AG20443 (cell line): ENCODE data around the gene NUP62.
"Not testable (repeated sequence)": the region's sequence is repeated elsewhere in the genome, so short reads cannot be mapped to it uniquely, and the experiment has no call there.

Experiments used
- DNase-seq: peaks from one replicate; pipeline ENCODE4 v3.0.0; 2012; ENCODE audit warnings: low spot score, mixed read lengths

The NUP62 gene

DNA sequence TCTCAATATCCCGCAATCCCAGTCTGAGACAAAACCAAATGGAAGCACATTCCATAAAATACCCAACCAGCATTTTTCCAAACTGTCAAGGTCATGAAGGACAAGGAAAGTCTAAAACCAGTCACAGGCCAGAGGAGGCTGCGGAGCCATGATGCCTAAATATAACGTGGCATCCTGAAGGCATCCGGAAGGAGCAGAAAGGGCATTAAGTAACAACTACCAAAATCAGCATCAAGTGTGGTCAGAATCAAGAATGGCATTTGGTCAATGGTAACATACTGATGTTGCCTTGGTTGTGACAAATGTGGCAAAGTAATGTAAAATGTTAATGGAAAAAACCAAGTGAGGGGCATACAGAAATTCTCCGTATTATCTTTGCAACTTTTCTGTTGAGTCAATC lies 3.8 kb downstream of the NUP62 start:
- no peak for DNase-seq

DNA sequence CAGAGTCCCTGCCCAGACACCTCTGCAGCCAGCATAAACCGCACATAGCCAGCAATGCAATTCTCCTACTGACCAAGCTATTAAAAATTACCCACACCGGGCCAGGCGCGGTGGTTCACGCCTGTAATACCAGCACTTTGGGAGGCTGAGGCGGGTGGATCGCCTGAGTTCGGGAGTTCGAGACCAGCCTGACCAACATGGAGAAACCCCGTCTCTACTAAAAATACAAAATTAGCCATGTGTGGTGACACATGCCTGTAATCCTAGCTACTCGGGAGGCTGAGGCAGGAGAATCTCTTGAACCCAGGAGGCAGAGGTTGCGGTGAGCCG lies 4.5 kb downstream of the NUP62 start:
- DNase-seq = not testable (repeated sequence)

GRCh38 chr19:49924004-49924880 lies 5.1 kb downstream of the NUP62 start:
- DNase-seq = no peak

- DNase-seq = no peak
Observed at GRCh38 chr19:49923055-49924003, 6.0 kb downstream of the NUP62 start.

GRCh38 chr19:49921871-49922795 lies 7.2 kb downstream of the NUP62 start:
- DNase-seq = peak; percentile 80

DNA sequence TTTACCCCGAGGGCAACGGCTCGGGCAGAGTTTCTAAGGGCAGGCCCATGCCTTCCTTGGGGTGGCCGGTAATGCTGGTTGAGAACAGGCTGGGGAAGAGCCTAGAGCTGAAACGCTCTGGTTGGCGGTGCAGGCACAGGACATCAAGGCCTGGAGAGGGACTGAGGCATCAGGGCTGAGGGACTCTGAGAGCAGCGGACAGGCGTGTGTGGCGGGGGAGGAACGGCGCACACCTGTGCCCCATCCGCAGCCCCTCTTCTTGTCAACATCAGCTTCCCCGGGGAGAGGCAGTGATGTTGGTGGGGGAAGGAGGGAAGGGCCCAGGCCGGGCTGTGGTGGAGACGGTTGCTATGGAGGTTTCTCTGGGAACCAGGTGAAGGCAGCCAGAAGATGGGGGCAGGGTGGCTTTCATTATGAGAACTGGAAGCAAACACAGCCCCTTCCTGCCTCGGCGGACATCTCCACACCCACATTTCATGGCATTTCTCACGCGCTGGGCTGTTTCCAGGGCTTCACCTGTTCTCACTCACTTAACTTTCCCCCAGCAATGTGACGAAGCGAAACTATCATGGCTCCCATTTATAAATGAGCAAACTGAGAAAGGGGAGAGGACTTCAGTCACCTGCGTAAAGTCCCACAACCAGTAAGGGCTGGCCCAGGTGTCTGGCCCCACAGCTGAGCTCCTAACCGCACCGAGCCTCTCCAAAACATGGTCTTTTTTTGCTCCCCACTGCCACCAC lies 8.5 kb downstream of the NUP62 start:
- no peak for DNase-seq

DNA sequence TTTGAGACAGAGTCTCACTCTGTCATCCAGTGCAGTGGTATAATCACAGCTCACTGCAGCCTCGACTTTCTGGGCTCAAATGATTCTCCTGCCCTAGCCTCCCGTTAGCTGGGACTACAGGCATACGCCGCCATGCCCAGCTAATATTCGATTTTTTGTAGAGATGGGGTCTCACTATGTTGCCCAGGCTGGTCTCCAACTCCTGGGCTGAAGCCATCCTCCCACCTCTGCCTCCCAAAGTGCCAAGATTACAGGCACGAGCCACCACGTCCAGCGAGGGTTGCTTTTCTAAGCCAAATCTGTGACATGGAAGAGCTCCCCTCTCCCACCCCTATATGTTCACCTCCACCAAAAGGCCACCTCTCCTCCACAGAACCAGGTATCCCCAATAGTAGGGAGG lies 11.2 kb downstream of the NUP62 start:
- DNase-seq = no peak

DNA sequence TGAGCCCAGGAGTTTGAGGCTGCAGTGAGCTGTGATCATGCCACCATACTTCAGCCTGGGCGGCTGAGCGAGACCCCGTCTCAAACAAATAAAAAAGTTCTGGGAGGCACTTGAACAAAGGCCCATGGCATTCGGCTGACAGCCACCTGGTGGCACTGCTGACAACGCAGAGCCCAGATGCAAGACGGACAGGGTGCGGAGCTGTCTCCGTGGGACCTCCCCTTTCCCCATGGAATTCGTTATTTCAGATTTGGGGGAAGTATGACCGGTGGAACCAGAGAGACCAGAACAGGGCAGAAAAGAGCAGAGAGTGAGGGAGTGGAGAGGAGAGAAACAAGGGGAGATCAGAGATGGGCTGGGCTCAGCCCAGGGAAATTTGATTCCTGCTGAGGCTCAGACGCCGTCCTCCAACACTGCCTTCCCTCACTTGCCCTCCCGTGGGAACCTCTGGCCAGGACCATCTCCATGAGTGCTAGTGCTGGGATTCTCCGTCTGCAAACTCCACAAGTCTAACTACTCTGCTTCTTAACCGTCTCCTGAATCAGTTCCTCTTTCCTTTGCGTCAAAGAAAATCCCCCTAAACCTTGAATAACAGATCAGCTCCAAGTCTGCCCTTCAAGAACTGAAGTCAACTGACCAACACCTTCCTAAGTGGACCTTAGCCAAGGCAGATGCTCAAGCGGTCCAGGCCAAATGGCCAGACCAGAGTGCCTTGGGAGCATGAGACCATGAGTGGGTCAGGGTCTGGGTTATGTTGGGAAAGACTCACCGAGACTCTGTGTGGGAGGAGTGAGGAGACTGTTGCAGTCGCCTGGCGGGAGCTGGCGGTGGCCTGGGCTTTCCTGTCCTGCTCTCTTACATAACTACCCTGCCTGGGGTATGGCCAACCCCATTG lies 12.2 kb downstream of the NUP62 start:
- no peak for DNase-seq

- DNase-seq = no peak
Observed at GRCh38 chr19:49915271-49915670, 14.0 kb downstream of the NUP62 start.

DNA sequence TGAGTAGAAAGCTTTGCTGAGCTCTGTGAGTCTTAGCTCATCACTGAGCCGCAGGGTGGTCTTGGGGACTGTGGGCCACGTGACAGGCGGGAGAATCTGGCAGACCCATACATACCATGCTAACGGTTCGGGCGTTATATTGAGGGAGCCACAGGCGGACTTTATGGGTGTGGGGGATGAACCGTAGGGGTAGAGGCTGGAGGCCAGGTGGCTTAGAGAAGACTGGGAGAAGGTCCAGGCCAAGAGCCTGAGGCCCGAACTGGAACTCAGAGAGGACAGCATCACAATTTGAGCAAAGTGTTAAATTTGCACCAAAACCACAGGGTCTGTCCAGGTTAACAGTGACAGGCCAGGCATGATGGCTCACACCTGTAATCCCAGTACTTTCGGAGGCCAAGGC lies 15.6 kb downstream of the NUP62 start:
- DNase-seq = no peak

DNA sequence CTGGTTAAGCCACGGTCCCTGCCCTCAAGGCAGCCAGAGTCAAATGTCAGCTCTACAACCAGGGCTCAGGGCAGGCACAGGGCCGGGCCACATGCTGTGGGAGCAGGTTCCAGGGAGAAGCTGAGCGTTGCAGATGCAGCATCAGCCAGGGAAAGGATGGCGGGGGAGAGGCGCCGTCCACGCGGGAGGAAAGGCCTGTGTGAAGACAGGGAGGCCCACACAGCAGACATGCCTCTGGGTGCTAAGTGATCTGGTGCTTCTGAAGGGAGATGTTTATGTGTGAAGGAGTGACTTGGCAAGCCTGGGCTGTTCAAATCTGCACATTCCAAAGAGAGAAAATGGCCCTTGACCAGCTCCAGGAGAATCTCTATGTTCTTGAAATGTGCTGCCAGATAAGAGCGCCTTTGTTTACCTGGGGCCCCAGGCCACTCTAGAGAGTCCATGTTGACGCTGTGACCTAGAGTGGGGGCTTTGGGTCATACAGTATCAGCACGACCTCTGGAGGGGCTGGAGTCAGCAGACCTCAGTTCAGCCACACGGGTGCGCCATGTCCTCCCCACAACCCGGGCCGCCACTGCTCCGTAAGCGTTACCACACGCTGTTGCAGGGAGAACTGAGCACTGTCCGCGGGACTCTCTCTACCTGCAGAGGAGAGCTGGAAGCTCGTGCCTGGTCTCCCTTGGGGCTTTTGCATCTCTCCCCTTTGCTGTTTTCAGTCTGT lies 16.2 kb downstream of the NUP62 start:
- DNase-seq = no peak

GRCh38 chr19:49911381-49912145 lies 17.7 kb downstream of the NUP62 start:
- DNase-seq = no peak

DNA sequence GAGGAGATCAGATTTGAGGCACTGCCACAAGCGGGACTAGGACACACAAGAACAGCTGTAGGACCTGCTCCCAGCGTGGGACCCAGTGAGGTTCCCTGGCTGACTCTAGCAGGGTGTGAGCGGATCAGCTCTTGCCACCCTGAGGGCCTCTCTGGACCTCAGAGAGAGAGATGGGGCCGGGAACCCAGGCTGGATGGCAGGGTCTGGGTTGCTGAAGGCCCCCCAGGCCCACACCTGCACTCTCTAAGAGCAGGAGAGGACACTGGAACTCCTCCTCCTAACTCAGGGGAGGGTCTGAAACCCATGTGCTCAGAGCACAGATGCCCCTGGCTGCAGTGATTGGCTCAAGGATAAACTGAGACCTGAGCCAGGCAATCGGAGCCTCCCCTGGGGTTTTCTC lies 19.1 kb downstream of the NUP62 start:
- no peak for DNase-seq

DNA sequence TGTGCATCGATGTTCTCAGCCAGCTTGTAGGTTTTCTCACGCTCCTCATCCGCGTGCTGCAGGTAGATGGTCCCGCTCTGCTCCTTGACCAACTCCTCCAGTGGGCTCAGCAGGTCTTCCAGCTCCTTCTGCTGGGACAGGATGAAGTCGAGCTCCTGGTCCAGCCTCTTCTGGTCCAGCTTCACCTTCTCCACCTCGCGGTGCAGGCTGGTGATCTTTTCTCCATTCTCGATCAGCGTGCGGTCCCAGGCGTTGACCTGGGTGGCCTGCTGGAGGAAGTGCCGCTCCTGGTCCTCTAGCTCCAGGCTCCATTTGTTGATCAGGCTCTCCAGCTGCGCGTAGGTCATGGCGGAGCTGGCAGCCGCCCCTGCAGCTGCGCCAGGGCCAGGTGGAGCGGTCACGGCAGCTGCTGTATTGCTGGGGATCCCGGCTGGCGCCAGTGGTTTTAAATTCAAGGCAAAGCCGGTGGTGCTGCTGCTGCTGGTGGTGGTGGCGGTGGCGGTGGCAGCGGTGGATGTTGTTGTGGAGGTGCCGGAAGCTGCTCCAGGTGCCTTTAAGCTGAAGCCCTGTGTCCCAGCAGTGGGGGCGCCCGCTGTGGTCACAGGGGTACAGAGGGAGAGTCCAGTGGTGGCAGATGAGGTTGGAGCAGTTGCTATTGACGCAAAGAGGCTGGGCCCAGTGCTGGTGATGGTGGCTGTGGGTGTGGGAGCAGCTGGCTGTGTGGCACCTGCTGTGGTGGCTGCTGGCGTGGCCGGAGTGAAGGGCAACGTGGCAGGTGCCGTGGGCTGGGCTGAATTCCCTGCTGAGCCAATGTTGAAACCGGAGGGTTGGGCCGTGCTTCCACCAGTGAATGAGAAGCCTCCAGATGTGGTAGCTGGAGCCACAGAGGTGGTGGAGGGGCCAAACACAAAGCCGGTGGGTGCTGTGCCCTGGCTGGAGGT lies 20.6 kb downstream of the NUP62 start:
- DNase-seq = no peak

- DNase-seq = no peak
Observed at GRCh38 chr19:49907745-49908446, 21.4 kb downstream of the NUP62 start.

GRCh38 chr19:49906879-49907564 lies 22.3 kb downstream of the NUP62 start:
- DNase-seq = no peak
